GM15510 (cell line): Measurements from ENCODE around the gene TNFAIP8.

Experiments used
- POLR2A ChIP-seq: IDR thresholded peaks from 3 replicates; pipeline ENCODE4 v1.6.1; 2011; ENCODE audit warnings: borderline replicate concordance; ENCODE audit not compliant: insufficient read length; ENCODE audit errors: extremely low read depth

TNFAIP8 gene

GRCh38 chr5:119405419-119405818 is 49.6 kb downstream of the TNFAIP8 start:
- no peak for TF ChIP-seq POLR2A

GRCh38 chr5:119406551-119407110 is 50.8 kb downstream of the TNFAIP8 start:
- TF ChIP-seq POLR2A: no peak

GRCh38 chr5:119409235-119409815 is 53.5 kb downstream of the TNFAIP8 start:
- no peak for TF ChIP-seq POLR2A

DNA sequence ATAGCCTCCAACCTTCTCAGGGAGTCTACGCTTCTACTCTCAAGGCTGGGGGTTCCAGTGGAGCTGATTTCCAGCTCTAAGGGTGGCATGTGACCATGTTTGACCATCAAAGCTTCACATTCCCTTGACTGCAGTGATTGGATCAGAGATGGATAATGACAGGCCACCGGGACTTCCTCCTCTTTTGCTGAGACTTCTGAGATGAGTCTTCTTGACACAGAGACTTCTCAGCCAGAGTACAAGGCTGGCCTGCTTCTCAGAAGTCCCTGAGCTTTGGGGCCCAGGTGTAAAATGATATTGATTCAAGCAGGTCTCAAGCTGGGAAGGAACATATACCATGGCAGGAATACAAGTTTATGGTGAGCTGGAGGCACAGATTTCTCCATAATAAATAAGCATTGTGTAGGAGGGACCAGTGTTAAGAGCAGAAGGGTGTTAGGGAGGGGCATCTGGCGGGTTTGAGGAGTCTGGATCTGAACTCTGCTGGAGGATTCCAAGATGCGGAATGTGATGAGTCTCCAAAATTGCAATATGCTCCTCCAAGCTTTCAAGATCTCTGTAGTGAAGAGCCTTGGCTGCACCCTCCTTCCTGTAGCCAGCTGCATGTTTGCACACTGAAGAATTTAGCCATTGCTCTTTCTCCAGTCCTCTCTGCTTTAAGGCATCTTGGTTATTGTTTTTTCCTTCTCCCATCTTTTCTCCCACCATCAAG is 54.8 kb downstream of the TNFAIP8 start:
- no peak for TF ChIP-seq POLR2A

DNA sequence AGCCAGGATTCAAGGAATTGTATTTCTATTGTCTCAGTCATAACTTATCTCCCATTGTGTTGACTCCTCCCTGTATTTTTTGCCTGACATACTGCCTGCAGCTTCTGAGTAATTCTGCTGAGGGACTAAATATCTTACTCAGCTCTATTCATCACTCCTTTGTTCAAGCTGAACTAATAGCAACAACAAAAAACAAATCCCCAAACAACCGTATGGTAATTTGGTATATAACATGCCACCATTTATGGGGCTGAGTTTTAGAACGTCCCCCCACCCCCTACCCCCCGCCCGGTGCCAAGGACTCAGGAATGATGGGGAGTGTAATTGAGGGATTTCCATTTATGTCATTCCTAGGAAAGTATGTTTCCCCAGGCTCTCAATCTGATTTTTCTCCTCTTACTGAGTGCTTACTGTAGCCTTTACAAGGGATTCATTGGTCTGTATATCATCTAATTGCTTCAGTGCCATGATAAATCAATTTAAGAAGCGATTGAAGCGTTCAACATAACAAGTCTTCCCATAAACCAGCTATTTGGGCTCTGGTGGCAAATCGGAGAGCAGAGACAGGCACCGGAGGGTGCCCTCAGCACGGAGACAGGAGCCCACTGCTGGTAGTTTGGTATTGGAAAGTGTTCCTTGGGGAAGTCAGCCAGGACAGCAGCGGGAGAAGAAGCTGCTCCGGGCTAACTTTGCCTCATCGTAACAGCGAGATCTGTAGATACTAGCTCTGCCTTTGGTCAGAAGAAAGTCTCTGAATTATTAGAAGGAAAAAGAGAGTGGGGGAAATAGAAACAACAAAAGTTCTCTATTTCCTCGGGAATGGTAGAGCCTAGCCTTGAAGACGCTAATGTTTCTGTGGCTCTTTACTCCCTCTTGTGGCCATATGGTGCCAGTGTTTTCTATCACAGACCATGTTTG is 55.8 kb downstream of the TNFAIP8 start:
- no peak for TF ChIP-seq POLR2A

- TF ChIP-seq POLR2A: no peak
Measured at GRCh38 chr5:119412279-119413227, 56.7 kb downstream of the TNFAIP8 start.

- no peak for TF ChIP-seq POLR2A
Measured at GRCh38 chr5:119417891-119418605, 62.2 kb downstream of the TNFAIP8 start.

GRCh38 chr5:119418606-119419100 is 62.8 kb downstream of the TNFAIP8 start:
- no peak for TF ChIP-seq POLR2A

DNA sequence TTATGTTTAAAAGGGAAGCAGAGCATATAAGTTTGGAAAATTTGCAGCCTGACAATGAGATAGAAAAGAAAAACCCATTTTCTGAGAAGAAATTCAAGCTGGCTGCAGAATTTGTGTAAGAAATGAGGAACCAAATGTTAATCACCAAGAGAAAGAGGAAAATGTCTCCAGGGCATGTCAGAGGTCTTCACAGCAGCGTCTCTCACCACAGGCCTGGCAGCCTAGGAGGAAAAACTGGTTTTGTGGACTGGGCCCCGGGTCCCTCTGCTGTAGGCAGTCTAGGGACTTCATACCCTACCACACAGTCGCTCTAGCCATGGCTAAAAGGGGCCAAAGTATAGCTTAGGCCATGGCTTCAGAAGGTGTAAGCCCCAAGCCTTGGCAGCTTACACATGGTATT is 64.3 kb downstream of the TNFAIP8 start:
- TF ChIP-seq POLR2A: no peak

DNA sequence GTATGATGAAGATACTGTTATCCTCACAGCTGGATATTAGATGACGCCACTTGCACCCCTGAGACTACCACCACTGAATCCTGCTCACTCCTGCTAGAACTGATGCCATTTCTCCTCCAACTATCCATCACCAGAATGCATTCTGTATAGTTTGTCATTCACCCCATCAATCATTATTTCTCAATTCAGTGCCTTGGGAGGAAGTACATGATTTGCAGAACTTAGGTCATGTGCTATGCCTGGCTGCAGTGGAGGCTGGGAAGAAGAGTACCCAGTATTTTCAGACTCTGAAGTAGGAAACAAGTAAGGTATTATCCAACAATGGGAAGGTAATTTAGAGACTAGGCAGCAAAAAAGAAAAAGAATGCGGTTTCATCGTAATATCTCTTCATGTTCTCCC is 70.2 kb downstream of the TNFAIP8 start:
- no peak for TF ChIP-seq POLR2A

GRCh38 chr5:119427060-119427459 is 71.2 kb downstream of the TNFAIP8 start:
- no peak for TF ChIP-seq POLR2A

DNA sequence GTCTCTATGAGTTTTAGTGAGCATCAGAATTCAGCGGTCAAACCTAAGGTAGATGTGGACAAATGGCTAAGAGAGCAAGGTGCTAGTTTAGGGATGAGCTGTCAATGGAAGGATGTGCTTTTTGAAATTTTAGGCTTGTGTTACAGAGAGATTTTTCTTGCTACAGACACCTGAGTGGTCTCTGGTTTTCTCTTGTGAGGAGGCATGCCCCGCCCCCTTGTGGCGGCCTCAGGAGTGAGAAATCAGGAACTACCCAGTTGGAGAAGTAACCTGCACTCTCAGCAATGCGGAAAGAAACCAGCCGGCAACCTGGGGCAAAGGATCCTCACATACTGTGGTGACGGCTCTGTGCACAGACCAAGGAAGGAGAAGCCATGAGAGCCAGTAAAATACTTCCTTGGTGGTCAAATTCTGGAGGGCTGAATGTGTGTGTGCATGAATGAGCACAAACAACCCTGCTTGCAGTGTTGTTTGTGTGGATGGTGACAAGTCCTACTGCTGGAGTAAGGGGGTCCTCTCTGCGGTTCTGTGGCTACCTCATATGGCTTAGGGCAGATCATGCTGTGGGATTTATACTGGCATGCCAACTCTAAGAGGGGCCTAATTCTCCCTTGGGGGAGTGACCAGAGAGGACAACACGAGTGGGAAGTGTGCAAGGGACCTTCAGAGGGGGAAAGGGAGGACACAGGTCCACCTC is 79.8 kb downstream of the TNFAIP8 start:
- no peak for TF ChIP-seq POLR2A

- TF ChIP-seq POLR2A: no peak
Measured at GRCh38 chr5:119439140-119439631, 83.4 kb downstream of the TNFAIP8 start.

DNA sequence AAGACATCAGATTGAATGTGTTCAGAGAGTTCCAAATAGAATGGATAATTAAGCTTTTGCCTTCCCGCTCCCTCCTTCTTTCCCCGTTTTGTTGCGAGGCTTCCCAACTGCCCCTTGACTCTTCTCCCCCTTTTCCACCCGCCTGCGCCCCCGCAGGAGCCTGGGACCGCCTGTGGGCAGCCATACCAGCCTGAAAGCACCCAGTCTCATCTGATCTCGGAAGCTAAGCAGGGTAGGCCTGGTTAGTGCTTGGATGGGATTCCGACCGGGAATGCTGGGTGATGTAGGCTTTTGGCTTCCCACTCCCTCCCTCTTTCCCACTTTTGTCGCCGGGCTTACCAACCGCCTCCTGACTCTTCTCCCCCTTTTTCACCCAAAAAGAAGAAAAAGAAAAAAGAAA is 89.7 kb downstream of the TNFAIP8 start:
- no peak for TF ChIP-seq POLR2A
